ENCODE measurements around the gene CCR9.

The CCR9 gene

DNA sequence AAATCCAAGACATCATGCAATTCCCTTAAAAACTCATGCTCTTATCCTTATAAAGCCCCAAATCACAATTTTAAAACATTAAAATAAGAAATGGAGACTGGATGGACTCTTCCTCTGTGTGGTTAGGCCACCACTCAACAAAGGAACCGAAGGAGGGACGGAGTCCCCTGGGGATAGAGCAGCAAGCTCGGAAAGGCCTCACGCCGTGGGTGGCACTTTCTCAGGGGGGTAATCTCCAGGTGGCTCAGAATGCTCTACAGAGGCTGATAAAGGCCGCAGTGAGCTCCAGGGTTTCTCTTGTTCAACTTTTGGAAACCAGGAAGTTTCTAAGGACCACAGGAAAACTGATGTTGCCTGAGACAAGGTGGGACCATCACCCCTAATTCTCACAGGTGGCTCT lies 23.2 kb downstream of the CCR9 start:
- no peak for DNase-seq

DNA sequence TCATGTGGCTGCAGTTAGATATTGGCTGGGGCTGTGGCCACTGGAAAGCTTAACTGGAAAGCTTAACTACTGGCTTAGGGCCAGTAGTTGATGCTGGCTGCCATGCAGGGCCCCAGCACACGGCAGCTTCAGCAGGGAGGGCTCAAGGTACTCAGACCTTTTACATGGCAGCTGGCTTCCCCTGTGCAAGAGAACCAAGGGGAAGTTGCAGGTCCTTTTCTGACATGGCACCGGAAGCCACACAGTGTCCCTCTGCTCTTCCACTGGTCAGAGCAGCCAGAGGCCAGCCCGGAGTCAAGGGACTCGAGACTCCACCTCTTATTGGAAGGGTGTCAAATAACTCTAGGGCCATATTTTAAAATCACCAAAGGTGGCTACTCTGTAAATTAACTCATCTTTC lies 24.5 kb downstream of the CCR9 start:
- DNase-seq, result no peak

DNA sequence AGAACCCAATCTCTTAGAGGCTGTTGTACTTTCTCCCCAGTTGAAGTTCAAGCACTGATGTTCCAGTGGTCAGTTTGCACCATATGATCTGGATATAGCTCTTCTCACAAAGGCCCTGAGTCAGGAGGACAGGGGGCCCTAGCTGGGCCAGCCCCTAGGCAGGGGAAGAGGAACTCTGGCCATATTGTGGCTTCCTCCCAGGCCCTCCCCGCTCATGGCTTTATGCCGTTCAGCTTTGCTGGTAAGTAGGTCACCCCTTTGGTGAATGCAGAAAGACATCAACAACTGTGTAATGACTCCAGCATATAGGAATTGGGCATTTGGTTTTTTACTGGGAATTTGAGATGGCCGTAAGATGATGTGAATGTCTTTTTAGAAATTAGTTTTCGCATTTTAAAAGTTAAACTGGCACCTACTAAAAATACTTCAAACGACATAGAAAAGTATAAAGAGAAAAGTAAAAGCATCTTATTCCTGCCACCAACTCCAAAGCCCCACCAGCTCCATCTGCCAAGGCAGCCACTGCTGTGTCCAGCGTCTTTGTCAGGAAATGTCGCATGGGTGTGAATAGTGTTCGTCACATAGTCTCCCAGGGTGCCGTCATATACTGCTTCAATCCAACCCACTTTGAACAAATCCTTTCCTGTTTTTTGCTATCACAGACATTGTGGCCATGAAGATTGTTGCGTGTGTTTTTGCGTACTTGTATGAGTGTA lies 25.3 kb downstream of the CCR9 start:
- DNase-seq, result no peak

- DNase-seq, result no peak
These were observed 26.1 kb downstream of the CCR9 start for GRCh38 chr3:45912435-45912834.

DNA sequence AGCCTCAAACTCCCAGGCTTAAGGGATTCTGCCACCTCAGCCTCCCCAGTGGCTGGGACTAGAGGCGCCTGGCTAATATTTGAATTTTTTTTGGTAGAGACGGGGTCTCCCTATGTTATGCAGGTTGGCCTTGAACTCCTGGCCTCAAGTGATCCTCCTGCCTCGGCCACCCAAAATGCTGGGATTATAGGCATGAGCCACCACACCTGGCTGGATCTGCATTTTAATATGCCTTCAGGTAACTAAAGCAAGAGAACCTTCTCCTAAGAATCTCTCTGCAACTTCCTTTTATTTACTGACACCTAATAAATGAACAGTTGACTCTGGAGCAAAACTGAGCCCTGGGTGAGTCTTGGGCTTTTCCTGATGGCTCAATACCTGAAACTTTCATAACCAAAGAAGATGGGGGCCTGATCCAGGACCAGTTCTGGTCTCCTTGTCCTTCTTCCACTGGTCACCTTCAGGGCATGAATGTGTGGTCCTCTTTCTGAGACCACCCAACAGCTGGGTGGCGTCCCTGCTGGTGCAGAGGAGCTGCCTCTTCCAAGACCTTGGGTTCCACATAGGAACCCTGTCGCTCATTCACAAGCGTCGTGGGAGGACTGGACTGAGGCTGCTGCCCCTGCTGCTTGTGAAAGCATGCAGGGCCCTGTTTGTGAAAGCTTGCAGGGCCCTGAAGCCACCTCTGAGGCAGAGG lies 28.2 kb downstream of the CCR9 start:
- DNase-seq, result no peak

DNA sequence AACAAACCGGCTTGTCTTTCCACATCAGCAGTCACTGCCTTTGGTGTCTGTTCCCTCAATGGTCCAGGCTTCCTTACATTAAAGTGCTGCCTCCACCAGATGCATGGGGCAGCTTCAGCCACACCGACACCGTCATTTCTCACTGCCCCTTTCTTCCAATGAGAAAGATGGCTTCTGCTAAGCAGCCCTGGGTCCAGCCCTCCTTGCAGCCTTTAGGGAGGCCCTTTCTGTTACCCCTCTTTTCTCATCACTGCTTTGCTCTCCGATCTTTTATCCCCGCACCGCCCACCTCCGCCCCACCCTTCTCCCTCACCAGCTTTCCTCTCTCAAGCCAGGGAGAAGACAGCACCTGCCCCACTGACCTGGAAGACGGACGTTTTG lies 28.7 kb downstream of the CCR9 start:
- DNase-seq, result no peak

- DNase-seq, result peak; percentile 30
These were observed 29.3 kb downstream of the CCR9 start for GRCh38 chr3:45915518-45916231.

- no peak for DNase-seq
These were observed 31.0 kb downstream of the CCR9 start for GRCh38 chr3:45917146-45917898.

DNA sequence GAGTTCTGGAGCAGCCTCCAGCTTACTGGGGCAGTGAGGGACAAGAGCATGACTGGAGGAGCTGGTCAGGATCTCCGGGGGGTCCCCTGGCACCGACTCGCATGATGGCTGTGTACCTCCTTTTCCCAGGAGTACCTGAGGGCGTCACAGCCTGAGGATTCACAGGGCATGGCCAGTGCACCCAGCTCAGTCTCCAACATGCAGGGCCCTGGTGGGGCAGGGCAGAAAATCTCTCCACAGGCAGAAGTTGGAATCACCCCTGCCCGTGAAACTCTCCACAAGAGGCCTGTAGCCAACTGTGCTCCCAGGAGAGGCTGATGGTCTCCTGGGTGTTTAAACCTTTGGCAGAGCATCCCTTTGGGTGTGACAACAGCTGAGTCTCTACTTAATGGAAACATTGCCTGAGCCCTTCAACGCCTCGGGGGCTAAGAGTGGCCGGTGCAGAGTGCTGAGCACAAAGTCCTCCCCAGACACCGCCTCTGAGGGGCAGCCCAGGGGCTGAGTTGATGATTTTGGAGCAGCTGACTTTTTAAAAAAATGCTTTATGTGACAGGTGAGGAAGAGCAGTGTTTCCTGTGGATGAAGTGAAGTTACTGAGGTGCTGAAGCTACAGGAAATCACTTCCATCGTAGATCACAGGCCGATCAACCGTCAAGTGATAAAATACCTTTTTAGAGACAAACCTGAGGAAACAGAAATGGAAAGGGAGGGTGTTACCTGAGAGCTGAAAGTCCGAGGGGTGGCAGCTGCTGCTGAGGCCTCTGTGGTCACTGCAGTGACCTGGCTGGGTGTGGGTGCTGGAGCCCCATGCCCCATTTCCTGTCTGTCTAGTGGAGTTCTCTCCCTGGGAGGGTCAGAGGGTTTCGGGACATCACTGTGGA lies 35.1 kb downstream of the CCR9 start:
- no peak for DNase-seq

DNA sequence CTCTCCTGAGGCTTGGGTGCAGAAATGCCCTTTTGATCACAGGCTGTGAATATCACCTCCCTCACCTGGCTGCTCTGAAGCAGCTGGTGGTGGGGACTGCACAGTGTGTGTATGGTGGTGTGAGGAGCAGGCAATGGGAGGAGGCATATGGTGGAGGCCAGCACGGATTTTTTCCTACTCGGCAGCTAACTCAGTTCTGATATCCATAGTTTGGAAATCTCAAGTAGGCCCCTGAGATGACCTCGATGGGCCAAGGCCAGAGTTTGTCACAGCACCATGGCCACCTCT lies 35.6 kb downstream of the CCR9 start:
- DNase-seq, result no peak

DNA sequence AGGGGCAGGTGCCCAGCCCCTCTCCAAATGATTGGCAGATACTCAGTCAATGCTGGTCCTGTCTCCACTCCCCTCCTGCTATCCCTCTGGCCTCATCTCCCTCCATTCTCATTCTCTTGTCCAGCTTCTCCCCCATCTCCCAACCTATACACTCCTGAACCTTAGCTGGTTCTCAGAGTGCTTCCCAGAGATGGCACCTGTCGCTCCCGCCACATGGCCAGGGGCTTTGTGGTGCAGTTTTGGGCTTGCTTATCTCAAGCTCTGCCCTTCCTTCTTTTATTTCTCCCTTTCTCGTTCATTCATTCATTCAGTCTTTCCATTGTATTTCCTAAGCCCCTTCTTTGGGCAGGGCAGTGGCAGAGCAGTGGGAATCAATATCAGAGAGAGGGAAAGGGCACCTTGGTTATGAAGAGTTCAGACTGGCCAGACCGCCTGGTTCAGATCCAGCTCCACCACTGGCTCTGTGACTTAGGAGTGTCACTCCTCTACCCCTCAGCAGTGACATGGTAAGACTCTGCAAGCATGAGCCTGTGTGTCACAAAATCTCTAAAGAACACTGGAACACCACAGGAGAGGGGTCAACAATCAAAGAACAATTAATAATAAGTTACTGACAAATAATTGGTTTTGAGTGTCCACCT lies 36.7 kb downstream of the CCR9 start:
- no peak for DNase-seq

DNA sequence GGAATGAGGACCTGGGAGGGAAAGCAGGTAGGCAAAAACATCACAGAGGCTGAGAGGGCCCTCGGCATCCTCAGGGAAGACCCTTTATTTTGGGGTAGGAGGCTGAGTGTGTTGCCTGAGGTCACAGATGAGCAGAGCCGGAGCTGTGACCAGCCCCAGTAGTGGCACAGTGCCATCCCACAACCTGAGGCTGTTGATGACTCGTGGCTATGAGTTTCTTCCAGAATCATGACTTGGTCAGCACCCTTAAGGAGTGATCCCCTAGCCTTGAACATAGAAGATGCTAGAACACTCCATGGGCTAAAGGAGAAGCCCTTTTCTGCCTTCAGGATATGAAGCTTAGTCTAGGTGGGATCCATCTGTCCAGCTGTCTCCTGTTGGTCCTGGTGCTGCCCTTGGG lies 37.4 kb downstream of the CCR9 start:
- DNase-seq, result no peak

- no peak for DNase-seq
These were observed 41.5 kb downstream of the CCR9 start for GRCh38 chr3:45927881-45928280.

- peak; percentile 51 for DNase-seq
These were observed 42.8 kb downstream of the CCR9 start for GRCh38 chr3:45929042-45929679.

GRCh38 chr3:45931496-45931895 lies 45.2 kb downstream of the CCR9 start:
- no peak for DNase-seq

GRCh38 chr3:45932112-45932511 lies 45.8 kb downstream of the CCR9 start:
- no peak for DNase-seq

- DNase-seq, result no peak
These were observed 47.2 kb downstream of the CCR9 start for GRCh38 chr3:45933591-45933990.

DNA sequence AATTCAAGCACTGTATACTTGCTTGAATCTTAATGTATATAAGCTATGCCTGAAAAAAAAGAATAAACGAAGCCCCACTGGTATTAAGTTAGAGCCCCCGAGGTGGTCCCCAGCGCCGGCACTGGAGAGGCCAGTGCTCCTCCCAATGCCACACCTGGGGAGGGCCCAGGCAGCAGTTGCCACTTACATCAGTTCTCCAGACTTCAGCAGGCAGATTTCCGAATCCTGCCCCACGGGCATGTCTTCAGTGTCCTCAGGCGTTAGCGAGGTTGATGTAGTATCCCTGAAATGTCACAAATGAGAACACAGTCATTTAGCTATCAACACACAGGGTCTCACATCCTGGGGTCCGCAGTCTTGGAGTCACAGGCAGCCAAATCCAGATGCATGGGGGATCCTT lies 49.9 kb downstream of the CCR9 start:
- no peak for DNase-seq

GRCh38 chr3:45937206-45938042 lies 51.1 kb downstream of the CCR9 start:
- no peak for DNase-seq

- DNase-seq, result no peak
These were observed 51.7 kb downstream of the CCR9 start for GRCh38 chr3:45938043-45938435.

DNA sequence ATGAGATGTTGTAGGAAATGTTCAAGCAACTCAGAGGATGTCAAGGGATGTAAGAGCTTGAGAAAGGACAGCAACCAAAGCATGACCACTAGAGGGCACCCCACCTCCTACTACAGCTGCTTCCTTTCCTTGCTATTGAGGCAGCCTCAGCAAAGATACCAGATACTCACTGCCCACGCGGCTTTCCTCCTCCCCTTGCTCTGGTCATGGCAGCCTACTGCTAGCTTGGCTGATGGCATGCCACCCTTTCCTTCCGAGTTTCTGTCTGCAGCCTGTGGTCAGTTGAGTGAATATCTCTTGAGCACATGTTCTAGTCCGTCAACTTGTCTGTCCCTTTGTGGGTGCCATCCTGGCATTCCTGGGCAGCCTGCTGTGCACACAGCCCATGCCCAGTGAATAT lies 52.5 kb downstream of the CCR9 start:
- DNase-seq, result peak; percentile 88

Measured in right hindlimb (tissue), 1 donor.